ENCODE measurements around the gene MAPK8.

GRCh38 chr10:48442090-48442808, 135.8 kb downstream of the MAPK8 start:
- TF ChIP-seq, protein P1, sequence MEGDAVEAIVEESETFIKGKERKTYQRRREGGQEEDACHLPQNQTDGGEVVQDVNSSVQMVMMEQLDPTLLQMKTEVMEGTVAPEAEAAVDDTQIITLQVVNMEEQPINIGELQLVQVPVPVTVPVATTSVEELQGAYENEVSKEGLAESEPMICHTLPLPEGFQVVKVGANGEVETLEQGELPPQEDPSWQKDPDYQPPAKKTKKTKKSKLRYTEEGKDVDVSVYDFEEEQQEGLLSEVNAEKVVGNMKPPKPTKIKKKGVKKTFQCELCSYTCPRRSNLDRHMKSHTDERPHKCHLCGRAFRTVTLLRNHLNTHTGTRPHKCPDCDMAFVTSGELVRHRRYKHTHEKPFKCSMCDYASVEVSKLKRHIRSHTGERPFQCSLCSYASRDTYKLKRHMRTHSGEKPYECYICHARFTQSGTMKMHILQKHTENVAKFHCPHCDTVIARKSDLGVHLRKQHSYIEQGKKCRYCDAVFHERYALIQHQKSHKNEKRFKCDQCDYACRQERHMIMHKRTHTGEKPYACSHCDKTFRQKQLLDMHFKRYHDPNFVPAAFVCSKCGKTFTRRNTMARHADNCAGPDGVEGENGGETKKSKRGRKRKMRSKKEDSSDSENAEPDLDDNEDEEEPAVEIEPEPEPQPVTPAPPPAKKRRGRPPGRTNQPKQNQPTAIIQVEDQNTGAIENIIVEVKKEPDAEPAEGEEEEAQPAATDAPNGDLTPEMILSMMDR (IDR thresholded peaks at IDR 0.05), result no peak
- no peak for TF ChIP-seq POLR2A (IDR thresholded peaks at IDR 0.05)
